Measurements from ENCODE around the gene ZNF878. TPM values are rescaled to one million over a fixed set of nuclear protein-coding genes. Genes with fewer than 3 reads are reported as not detected.

ZNF878 gene
- total and polyA plus RNA-seq, 4 donors = 0.45 TPM; not detected in 3

GRCh38 chr19:11995174-11995573, 57.6 kb downstream of the ZNF878 start:
- Histone ChIP-seq H3K27ac (ENCODE audit: low read depth in 1 of 2, low read length in 2 of 2) (no peak overlapping the region), H3K36me3 (ENCODE audit: control insufficient read depth in 1 of 2, insufficient read depth in 2 of 2, low read length in 1 of 2) (no peaks in the 10 kb centered on the region), H3K9me3 (ENCODE audit: control insufficient read depth, low read length) (no peaks in the 10 kb centered on the region), H3K4me3 (ENCODE audit: low read length in 2 of 2) (no peak overlapping the region), H3K27me3 (ENCODE audit: control insufficient read depth in 1 of 2, insufficient read depth in 2 of 2, low read length in 1 of 2) (no peaks in the 10 kb centered on the region), H3K4me1 (ENCODE audit: control insufficient read depth in 1 of 2, insufficient read depth in 2 of 2, low read length in 2 of 2) (no peaks in the 10 kb centered on the region)
- intact Hi-C loops (cut with DNase I) = no loop called here
- no peak for ATAC-seq (ENCODE audit: low FRiP score)
- DNase-seq = no peak
- WGBS, 2 donors = 30 to 44% methylated on average over 1 of the region's 1 CpG

Other genes starting within 250 kb of the ZNF878 start
- gene ZNF440, start 238.7 kb downstream of the ZNF878 start, total RNA-seq = 10 to 100 TPM; 12.7 to 16.1 TPM
- gene ZNF440, start 238.7 kb downstream of the ZNF878 start, polyA plus RNA-seq = 1 to 10 TPM; 3.1 to 5.5 TPM
- gene ZNF439, start 204.2 kb downstream of the ZNF878 start, total RNA-seq = 10 to 100 TPM in 1 of 2 donors, 1 to 10 TPM in 1; 9.4 to 13.3 TPM
- gene ZNF439, start 204.2 kb downstream of the ZNF878 start, polyA plus RNA-seq = 10 to 100 TPM in 1 of 2 donors, 1 to 10 TPM in 1; 6.3 to 11.7 TPM
- 10 to 100 TPM in 1 of 2 donors, 1 to 10 TPM in 1; 8.1 to 10.8 TPM for gene ZNF69, start 165.2 kb downstream of the ZNF878 start, total RNA-seq
- gene ZNF69, start 165.2 kb downstream of the ZNF878 start, polyA plus RNA-seq = 1 to 10 TPM; 1.3 to 6.5 TPM
- 10 to 100 TPM; 11.6 to 19.2 TPM for gene ZNF700, start 127.9 kb downstream of the ZNF878 start, total RNA-seq
- 10 to 100 TPM in 1 of 2 donors, 1 to 10 TPM in 1; 3.8 to 13.8 TPM for gene ZNF700, start 127.9 kb downstream of the ZNF878 start, polyA plus RNA-seq
- gene ZNF763, start 87.9 kb downstream of the ZNF878 start, total RNA-seq = 1 to 10 TPM; 1.9 to 5.1 TPM
- gene ZNF763, start 87.9 kb downstream of the ZNF878 start, polyA plus RNA-seq = 1 to 10 TPM; 3.1 to 3.3 TPM
- 1 to 10 TPM; 5.1 to 5.5 TPM for gene ZNF433, start 17.3 kb downstream of the ZNF878 start, total RNA-seq
- gene ZNF433, start 17.3 kb downstream of the ZNF878 start, polyA plus RNA-seq = 1 to 10 TPM; 4.4 to 5.8 TPM
- 10 to 100 TPM in 1 of 2 donors, 1 to 10 TPM in 1; 7.8 to 14.3 TPM for gene ZNF844, start 11.8 kb upstream of the ZNF878 start, total RNA-seq
- gene ZNF844, start 11.8 kb upstream of the ZNF878 start, polyA plus RNA-seq = 1 to 10 TPM; 2.3 to 3.9 TPM
- gene ZNF20, start 87.4 kb upstream of the ZNF878 start, total RNA-seq = 1 to 10 TPM; 3.8 to 6.8 TPM
- gene ZNF20, start 87.4 kb upstream of the ZNF878 start, polyA plus RNA-seq = 1 to 10 TPM; 1.9 to 5.1 TPM
- 10 to 100 TPM in 1 of 2 donors, 1 to 10 TPM in 1; 5.1 to 11.0 TPM for gene ZNF625, start 103.8 kb upstream of the ZNF878 start, total RNA-seq
- gene ZNF625, start 103.8 kb upstream of the ZNF878 start, polyA plus RNA-seq = 1 to 10 TPM; 2.3 to 2.4 TPM
- 10 to 100 TPM; 11.4 to 14.1 TPM for gene ZNF136, start 110.1 kb upstream of the ZNF878 start, total RNA-seq
- gene ZNF136, start 110.1 kb upstream of the ZNF878 start, polyA plus RNA-seq = 1 to 10 TPM; 3.3 to 4.6 TPM
- 10 to 100 TPM; 13.9 to 19.9 TPM for gene ZNF44, start 241.9 kb upstream of the ZNF878 start, total RNA-seq
- 1 to 10 TPM; 5.4 to 9.7 TPM for gene ZNF44, start 241.9 kb upstream of the ZNF878 start, polyA plus RNA-seq